ENCODE data around the gene KIF7.

KIF7 gene

DNA sequence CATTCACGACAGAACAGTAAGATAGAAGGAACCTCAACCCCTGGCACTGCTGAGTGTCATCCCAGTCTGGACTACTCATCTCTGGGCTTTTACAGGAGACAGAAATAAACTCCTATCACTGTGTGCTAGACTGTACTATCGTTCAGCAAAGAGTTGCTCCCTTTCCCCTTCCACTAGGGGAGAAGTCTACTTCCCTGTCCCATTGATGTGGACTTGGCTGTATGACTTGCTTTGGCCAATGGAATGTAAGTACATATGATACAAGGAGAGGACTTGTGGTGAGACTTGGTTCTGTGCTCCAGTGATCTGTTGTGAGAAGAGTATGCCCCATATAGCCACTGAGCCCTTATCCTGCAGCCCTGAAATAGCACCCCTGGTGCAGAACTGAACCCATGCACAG, 5.3 kb upstream of the KIF7 start:
- in situ Hi-C loops (cut with HindIII; ENCODE audit: low sequenced_read_pairs): no loop called here
- TF ChIP-seq, protein P1, sequence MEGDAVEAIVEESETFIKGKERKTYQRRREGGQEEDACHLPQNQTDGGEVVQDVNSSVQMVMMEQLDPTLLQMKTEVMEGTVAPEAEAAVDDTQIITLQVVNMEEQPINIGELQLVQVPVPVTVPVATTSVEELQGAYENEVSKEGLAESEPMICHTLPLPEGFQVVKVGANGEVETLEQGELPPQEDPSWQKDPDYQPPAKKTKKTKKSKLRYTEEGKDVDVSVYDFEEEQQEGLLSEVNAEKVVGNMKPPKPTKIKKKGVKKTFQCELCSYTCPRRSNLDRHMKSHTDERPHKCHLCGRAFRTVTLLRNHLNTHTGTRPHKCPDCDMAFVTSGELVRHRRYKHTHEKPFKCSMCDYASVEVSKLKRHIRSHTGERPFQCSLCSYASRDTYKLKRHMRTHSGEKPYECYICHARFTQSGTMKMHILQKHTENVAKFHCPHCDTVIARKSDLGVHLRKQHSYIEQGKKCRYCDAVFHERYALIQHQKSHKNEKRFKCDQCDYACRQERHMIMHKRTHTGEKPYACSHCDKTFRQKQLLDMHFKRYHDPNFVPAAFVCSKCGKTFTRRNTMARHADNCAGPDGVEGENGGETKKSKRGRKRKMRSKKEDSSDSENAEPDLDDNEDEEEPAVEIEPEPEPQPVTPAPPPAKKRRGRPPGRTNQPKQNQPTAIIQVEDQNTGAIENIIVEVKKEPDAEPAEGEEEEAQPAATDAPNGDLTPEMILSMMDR (IDR thresholded peaks at IDR 0.05; ENCODE audit: low read depth, low read length, missing control alignments): no peak
- no peak for DNase-seq (ENCODE audit: low read depth)
- H3K4me3 ChIP-seq (ENCODE audit: low read depth, low read length): no peak overlapping the region

DNA sequence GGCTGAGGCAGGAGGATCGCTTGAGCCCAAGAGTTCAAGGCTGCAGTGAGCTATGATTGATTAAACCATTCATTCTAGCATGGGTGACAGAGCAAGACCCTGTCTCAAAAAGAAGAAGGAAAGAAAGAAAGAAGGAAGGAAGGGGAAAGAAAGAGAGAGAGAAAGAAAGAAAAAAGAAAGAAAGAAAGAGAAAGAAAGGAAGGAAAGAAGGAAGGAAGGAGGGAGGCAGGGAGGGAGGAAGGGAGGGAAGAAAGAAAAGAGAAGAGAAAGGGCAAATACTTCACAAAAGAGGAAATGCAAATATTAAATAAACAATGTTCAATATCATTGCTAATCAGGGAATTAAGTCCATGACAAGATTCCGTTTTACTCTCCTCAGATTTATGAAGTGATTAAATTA, 4.0 kb upstream of the KIF7 start:
- H3K4me3 ChIP-seq (ENCODE audit: low read depth, low read length): no peak overlapping the region
- in situ Hi-C loops (cut with HindIII; ENCODE audit: low sequenced_read_pairs): no loop called here
- DNase-seq (ENCODE audit: low read depth): no peak
- TF ChIP-seq, protein P1 (IDR thresholded peaks at IDR 0.05; ENCODE audit: low read depth, low read length, missing control alignments): no peak

DNA sequence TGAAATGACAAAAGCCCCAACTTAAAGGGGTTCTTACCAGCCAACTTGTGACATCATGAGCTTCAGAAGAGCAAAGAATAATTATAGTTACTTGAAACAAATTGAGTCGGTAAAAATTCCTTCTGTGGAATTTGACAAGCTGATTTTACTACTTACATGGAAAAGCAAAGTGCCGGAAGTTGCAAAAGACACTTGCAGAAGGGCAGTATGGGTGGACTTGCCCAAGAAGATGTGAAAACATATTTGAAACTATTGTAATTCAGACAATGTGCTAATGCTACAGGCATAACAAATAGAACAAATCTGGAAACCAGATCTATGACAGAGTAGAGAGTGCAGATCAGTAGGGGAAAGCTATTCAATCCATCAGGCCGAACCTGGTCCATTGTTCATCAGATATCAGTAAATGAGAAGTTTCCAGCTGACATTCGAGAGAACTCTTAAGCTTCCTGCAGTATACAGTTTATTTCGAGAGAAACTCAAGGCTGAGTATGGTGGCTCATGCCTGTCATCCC, 2.5 kb upstream of the KIF7 start:
- TF ChIP-seq, protein P1 (IDR thresholded peaks at IDR 0.05; ENCODE audit: low read depth, low read length, missing control alignments): no peak
- no peak overlapping the region for H3K4me3 ChIP-seq (ENCODE audit: low read depth, low read length)
- no peak for DNase-seq (ENCODE audit: low read depth)
- in situ Hi-C loops (cut with HindIII; ENCODE audit: low sequenced_read_pairs): no loop called here

- in situ Hi-C loops (cut with HindIII; ENCODE audit: low sequenced_read_pairs): no loop called here
- TF ChIP-seq, protein P1 (IDR thresholded peaks at IDR 0.05; ENCODE audit: low read depth, low read length, missing control alignments): no peak
- no peak for DNase-seq (ENCODE audit: low read depth)
- H3K4me3 ChIP-seq (ENCODE audit: low read depth, low read length): no peak overlapping the region
Observed at GRCh38 chr15:89656116-89656815, 999 bp upstream of the KIF7 start.

DNA sequence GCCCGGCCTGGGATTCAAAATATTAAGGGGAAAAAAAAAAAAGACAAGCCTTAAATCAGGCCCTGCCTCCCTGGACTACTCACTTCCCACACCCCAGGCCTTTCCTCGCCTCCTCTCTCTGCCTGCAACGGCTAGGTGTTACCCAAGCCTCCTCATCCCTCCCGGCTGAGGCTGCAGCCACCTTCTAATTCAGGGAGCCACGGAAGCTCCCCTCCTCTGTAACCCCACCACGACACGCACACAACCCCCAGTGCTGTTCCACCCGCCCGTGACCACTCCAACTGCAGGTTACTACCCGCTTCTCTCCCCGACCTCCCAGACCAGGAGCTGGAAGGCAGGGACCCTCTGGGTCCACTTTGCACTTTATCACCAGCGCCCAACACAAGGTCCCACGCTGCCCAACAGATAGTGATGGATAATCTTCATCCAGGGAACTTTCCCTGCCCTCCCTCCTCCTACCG, 936 bp downstream of the KIF7 start:
- TF ChIP-seq, protein P1 (IDR thresholded peaks at IDR 0.05; ENCODE audit: low read depth, low read length, missing control alignments): no peak
- DNase-seq (ENCODE audit: low read depth): no peak
- in situ Hi-C loops (cut with HindIII; ENCODE audit: low sequenced_read_pairs): no loop called here
- peak overlapping the region; percentile 76 for H3K4me3 ChIP-seq (ENCODE audit: low read depth, low read length)

DNA sequence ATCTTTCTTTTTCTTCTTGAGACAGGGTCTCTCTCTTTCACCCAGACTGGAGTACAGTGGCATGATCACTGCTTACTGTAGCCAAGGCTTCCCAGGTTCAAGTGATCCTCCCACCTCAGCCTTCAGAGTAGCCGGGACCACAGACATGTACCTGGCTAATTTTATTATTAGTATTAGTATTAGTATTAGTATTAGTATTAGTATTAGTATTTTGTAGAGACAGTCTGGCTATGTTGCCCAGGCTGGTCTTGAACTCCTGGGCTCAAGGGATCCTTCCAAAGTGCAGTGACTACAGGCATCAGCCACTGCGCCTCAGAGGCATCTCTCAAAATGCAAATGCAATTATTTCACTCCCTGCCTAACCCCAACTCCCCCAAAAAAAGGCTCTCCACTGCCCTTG, 1.7 kb downstream of the KIF7 start:
- TF ChIP-seq, protein P1 (IDR thresholded peaks at IDR 0.05; ENCODE audit: low read depth, low read length, missing control alignments): no peak
- H3K4me3 ChIP-seq (ENCODE audit: low read depth, low read length): no peak overlapping the region
- in situ Hi-C loops (cut with HindIII; ENCODE audit: low sequenced_read_pairs): no loop called here
- no peak for DNase-seq (ENCODE audit: low read depth)

Measured in astrocyte of the cerebellum (primary cell).